HTERT RPE-1 (cell line): ENCODE data around the gene KRTAP12-1.
"Not testable (repeated sequence)": the region's sequence is repeated elsewhere in the genome, so short reads cannot be mapped to it uniquely, and the experiment has no call there.

Experiments used
- in situ Hi-C: fragments of 300-500 bp; cut with MboI; formaldehyde crosslinking; loops from 4 replicates; pipeline ENCODE4 v1.14.3; 2020; ENCODE audit warnings: low sequenced_read_pairs

Gene KRTAP12-1

GRCh38 chr21:44671911-44672310 is 10.1 kb downstream of the KRTAP12-1 start:
- in situ Hi-C loops: no loop called here

DNA sequence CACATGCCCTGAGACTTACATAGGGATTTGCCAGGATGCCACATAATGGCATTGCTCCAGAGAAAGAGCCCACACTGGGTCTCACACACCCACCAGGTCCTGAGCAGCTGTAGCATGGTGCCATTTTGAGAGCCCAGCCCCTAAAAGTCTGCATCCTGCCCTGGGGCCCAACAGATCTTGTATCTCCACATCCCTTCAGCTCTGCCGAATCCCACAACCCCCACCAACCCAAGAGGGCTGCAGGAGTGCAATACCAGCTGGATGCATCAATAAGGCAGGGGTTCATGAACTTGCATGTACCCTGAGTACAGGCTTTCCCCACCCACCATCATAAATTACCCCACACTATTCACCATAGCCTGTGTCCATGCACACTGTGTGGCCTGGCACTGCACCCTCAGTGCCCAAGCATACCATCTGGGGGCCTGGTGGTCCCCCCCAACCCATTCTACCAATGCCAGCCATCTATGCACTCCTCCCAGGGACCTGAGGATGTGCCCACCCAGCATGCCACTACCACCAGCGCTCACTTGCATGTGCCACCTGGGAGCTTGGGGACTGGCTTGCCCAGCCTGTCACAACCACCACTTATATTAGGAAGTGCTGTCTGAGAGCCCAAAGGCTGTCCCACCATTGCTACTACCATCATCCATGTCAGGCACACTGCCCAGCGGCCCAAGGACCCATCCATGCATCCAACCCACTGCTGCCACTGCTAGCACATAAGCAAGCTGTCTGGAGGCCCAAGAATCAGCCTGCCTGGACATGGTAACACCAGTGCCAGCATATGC is 11.1 kb downstream of the KRTAP12-1 start:
- in situ Hi-C loops: no loop called here

GRCh38 chr21:44667612-44668011 is 14.4 kb downstream of the KRTAP12-1 start:
- in situ Hi-C loops: no loop called here

GRCh38 chr21:44666401-44667320 is 15.3 kb downstream of the KRTAP12-1 start, which contains the start of gene KRTAP12-2:
Gene KRTAP12-2 (minus strand): TSS chr21:44666927. CDS start chr21:44666886, 41 bp downstream.
- in situ Hi-C loops: no loop called here

DNA sequence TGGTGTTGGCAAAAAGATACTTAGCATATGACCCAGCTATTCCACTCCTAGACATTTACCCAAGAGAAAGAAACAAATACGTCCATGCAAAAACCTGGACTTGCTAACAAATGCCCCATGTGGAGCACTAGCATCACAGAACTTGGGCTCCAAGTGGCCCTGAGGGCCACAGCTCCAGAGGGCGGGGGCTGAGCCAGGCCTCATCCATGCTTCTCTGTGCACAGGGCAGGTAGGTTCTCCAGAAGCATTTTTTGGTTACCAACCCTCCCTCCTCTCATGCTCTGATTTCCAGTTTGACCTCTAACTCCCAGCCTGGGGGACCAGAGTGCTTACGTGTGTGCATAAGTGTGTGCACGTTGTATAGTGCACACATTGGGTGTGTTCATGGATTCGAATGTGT is 17.3 kb downstream of the KRTAP12-1 start:
- in situ Hi-C loops: no loop called here

GRCh38 chr21:44661567-44661966 is 20.4 kb downstream of the KRTAP12-1 start:
- in situ Hi-C loops: not testable (repeated sequence)

- in situ Hi-C loops: no loop called here
Observed at GRCh38 chr21:44658913-44659595, 22.9 kb downstream of the KRTAP12-1 start.

DNA sequence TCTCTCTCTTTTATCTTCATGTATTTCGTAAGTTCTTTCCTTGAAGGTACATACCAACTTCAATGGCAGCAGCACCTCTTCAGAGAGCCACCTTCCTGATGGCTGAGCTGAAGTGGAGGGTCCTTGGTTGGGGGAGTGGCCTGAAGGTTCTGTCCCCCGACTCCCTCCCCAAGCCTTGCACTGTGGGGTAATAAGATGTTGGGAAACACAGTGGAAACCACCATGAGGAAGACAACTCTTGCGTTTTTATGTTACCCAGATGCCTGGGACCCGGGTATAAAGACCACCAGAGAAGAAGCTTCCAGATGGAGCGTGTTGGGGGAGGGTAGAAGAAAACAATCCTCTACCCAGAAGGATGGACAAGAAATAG is 23.4 kb downstream of the KRTAP12-1 start:
- in situ Hi-C loops: no loop called here

DNA sequence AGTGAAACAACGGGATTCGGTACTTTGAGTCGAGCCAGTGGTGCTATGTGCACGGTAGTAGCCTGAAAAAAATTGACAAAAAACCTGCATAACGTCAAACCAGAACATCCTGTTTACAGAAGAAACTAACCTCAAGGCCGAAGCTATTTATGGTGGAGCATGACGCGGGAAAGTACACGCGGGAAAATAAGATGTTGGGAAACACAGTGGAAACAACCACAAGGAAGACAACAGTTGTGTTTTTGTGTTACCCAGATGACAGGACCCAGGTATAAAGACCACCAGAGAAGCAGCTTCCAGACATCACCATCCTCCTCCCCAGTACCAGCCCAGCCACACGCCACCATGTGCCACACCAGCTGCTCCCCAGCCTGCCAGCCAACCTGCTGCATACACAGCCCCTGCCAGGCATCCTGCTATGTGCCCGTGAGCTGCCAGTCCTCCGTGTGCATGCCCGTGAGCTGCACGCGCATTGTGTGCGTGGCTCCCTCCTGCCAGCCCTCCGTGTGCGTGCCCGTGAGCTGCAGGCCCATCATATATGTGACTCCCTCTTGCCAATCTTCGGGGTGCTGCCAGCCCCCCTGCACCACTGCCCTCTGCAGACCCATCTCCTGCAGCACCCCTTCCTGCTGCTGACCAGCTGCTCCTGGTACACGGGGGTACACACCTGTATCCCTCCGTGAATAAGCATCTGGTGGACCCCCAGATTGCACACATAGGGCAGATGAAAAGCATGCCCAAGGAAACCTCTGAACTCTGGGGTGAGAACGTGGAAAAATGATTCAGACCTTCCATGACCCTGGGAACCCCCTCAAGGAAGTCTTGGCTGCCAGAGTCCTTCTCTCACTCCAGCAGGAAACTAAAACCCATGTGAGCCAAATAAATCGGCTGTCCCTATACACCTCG is 24.1 kb downstream of the KRTAP12-1 start, which contains the start of gene KRTAP12-3:
TSS of gene KRTAP12-3 (plus strand) at position 298 of the 906 bp plus-strand sequence. CDS start at position 346, 48 bp downstream.
- in situ Hi-C loops: no loop called here

- in situ Hi-C loops: no loop called here
Observed at GRCh38 chr21:44656868-44657267, 25.1 kb downstream of the KRTAP12-1 start.

GRCh38 chr21:44654576-44655175 is 27.3 kb downstream of the KRTAP12-1 start, which contains the start of gene KRTAP12-4:
Gene KRTAP12-4 (minus strand): TSS chr21:44654659. CDS start chr21:44654614, 45 bp downstream.
- in situ Hi-C loops: no loop called here

DNA sequence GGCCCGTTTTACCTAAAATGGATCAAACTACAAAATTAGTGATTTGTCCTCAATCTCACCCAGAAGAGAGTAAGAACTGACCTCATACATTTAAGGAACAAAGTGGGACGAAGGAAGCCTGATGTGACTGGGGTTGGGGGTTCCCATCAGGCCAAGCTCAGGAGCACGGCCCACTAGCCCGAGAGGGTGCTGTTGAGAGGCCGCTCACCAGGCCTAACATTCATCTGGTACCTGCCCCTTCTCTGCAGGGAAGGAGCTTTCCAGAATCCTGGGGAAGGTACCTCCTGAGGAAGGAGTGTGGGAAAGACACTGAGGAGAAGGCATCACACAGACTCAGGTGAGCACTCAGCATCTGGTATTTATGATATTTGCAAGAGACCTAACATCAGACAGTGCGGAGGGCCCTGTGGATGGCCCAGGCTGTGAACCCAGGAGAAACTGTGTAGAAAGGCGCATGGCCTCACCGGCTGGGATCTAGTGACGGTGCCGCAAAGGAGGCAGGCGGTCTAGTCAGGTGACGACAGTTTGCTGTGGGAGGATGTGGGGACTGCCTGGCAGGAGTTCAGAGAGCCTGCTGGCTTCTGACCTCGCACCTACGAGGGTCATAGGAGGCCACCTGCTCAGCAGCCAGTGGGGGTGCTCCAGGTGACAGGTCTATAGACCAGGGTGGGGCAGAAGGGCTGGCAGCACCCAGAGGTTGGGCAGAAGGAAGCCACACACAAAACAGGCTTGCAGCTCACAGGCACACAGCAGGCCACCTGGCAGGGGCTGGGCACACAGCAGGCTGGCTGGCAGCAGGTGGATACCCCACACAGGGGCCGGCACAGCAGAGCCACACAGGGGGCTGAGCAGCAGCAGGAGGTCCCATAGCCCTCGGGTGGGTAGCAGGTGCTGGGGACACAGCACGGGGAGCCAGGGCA is 28.0 kb downstream of the KRTAP12-1 start:
- in situ Hi-C loops: no loop called here

- in situ Hi-C loops: no loop called here
Observed at GRCh38 chr21:44653123-44653522, 28.8 kb downstream of the KRTAP12-1 start.

DNA sequence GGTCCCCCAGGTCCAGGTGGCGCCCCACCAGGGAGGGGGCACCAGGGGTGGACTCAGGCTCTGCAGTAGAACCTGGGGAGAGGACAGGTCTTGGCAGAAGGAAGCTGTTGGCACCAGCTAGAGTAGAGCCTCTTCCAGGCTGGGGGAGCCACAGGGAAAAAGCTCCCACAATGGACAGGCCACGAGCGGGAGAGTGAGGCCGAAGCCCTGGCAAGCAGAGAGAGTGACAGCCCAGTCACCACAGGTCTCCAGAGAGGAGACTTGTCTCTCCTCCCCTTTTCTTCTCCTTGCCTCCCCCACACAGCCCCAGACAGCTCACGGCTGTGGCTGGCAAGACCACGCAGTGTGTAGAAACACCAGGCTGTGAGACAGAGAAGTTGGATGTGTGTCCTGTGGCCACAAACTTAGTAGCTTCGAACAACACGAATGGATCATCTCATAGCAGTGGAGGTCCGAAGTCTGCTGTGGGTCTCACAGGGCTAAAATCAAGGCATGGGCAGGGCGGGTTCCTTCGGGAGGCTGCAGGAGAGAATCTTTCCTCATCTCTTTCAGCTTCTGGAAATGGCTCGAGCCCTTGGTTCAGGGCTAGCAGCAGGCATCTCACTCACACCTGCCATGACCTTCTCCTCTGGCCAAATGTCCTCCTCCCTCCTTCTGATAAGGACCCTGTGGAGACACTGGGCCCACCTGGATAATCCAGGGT is 30.8 kb downstream of the KRTAP12-1 start:
- in situ Hi-C loops: no loop called here

DNA sequence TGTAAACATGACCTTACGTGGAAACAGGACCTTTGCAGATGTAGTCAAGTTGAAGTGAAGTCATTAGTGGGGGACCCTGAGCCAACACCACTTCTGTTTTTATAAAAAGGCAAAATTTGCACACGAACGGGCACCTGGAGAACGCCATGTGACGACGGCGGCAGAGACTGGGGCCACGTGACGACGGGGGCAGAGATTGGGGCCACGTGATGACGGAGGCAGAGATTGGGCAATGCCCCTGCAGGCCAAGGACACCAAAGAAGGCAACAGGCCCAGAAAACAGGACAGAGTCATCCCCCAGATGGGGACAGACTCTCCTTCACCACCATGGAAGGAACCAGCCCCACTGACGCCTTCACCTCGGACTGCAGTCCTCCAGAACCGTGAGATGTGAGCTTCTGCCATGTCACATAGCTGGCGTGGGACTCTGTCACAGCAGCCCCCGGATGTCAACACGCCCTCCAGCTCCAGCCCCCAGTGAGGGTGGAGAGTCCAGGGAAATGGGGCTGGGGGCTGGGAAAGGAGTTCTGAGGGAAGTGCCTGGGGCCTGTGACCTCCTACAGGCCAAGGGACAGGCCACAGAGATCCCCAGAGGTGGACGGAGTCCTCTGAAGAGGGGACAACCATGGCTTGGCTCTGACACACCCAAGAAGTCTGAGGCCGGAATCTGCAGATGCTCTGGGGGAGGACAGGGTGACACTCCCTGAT is 31.5 kb downstream of the KRTAP12-1 start:
- in situ Hi-C loops: no loop called here

GRCh38 chr21:44649521-44650100 is 32.4 kb downstream of the KRTAP12-1 start:
- in situ Hi-C loops: no loop called here
